ENCODE results near the gene CDK5RAP1.

CDK5RAP1 gene

DNA sequence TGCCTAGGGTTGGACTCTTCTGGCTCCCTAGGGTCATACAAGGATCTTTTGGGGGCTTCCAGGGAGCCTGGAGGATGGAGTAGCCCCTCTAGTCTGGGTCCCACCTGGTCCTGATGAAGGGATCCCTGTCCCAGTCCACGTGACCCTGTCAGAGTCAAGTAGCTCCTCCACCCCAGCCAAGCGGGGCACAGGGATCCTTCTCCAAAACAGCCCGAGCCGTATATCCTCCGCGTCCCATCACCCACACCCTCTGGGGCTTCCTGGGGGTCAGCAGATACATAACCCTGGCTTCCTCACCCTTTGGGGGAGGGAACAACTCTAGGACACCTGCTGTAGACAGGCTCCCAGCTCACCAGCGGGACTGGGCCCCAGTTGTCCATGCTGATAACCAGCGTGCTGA lies 90.3 kb downstream of the CDK5RAP1 start:
- H3K79me2 ChIP-seq (ENCODE audit: control insufficient read depth, insufficient read depth, low read length, poor library complexity), result no peaks in the 10 kb centered on the region
- H2BK5ac ChIP-seq (ENCODE audit: low read depth, low read length, poor library complexity), result no peak overlapping the region
- no peak overlapping the region for H3K27ac ChIP-seq (ENCODE audit: low read depth, low read length)
- no peaks in the 10 kb centered on the region for H3K79me1 ChIP-seq (ENCODE audit: low read length)
- H2AK5ac ChIP-seq (ENCODE audit: low read length), result no peak overlapping the region
- no peak overlapping the region for H4K8ac ChIP-seq (ENCODE audit: low read depth, low read length)
- H3K14ac ChIP-seq (ENCODE audit: low read length), result no peak overlapping the region
- H3K4me2 ChIP-seq (ENCODE audit: low read length), result no peak overlapping the region
- H3K23ac ChIP-seq (ENCODE audit: low read length), result no peak overlapping the region
- no peak overlapping the region for H2BK120ac ChIP-seq (ENCODE audit: insufficient read depth, low read length, poor library complexity)
- H3K27me3 ChIP-seq (ENCODE audit: insufficient read depth, low read length), result no peaks in the 10 kb centered on the region
- H3K36me3 ChIP-seq (ENCODE audit: control insufficient read depth in 1 of 2, insufficient read depth in 2 of 2, low read length in 2 of 2), result no peaks in the 10 kb centered on the region
- H3K4me3 ChIP-seq (ENCODE audit: low read depth, low read length), result no peak overlapping the region
- no peak overlapping the region for H4K12ac ChIP-seq (ENCODE audit: low read depth, low read length)
- no peak overlapping the region for H4K91ac ChIP-seq (ENCODE audit: low read depth, low read length)
- no peak overlapping the region for H3K9ac ChIP-seq (ENCODE audit: low read length)
- peaks cover 7% of the 10 kb centered on the region for H3K9me3 ChIP-seq (ENCODE audit: insufficient read depth, low read depth, low read length)
- no peak overlapping the region for H3K18ac ChIP-seq (ENCODE audit: low read length)
- no CpG with 5 or more reads among the region's 8 CpGs for WGBS (ENCODE audit: extremely low coverage, insufficient coverage, insufficient read length)
- no peak overlapping the region for H2BK12ac ChIP-seq (ENCODE audit: low read length)
- DNase-seq, result no peak
- no peak overlapping the region for H3K4ac ChIP-seq (ENCODE audit: low read depth, low read length)
- no peaks in the 10 kb centered on the region for H3K4me1 ChIP-seq (ENCODE audit: control insufficient read depth in 1 of 2, insufficient read depth in 2 of 2, low read length in 2 of 2)
- H2AFZ ChIP-seq (ENCODE audit: insufficient read depth, low read length, poor library complexity), result no peak overlapping the region

DNA sequence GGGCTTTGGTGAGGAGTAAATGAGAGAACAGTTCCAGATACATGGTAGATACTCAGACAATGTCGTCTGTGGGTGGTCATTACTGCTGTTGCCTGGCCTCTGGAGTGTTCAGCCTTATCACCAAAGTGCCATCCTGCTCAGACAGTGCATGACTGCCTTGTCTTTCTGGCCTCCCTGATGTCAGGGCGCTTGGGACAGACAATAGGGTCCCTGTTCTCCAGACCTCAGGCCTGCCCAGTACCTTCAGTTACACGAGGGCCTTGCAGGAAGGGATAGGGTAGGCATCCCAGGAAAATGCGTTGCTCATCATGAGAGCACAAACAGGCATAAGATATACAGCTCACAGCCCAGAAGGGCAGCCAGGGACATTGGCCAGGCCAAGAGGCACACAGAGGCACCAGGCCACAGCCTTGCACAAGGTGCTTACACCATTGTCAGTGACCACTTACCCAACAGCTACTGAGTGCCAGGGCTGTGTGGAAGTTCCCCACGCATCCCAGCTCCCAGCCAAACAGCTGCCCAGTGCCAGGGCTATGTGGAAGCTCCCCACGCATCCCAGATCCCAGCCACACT lies 90.9 kb downstream of the CDK5RAP1 start:
- Histone ChIP-seq H2AK5ac (ENCODE audit: low read length) (no peak overlapping the region), H3K23ac (ENCODE audit: low read length) (no peak overlapping the region), H3K27me3 (ENCODE audit: insufficient read depth, low read length) (no peaks in the 10 kb centered on the region), H4K12ac (ENCODE audit: low read depth, low read length) (no peak overlapping the region), H4K91ac (ENCODE audit: low read depth, low read length) (no peak overlapping the region), H3K36me3 (ENCODE audit: control insufficient read depth in 1 of 2, insufficient read depth in 2 of 2, low read length in 2 of 2) (no peaks in the 10 kb centered on the region), H3K27ac (ENCODE audit: low read depth, low read length) (no peak overlapping the region), H3K4me1 (ENCODE audit: control insufficient read depth in 1 of 2, insufficient read depth in 2 of 2, low read length in 2 of 2) (no peaks in the 10 kb centered on the region), H3K79me2 (ENCODE audit: control insufficient read depth, insufficient read depth, low read length, poor library complexity) (no peaks in the 10 kb centered on the region), H3K9ac (ENCODE audit: low read length) (no peak overlapping the region), H4K8ac (ENCODE audit: low read depth, low read length) (no peak overlapping the region), H2BK5ac (ENCODE audit: low read depth, low read length, poor library complexity) (no peak overlapping the region), H3K79me1 (ENCODE audit: low read length) (no peaks in the 10 kb centered on the region), H2BK12ac (ENCODE audit: low read length) (no peak overlapping the region), H3K18ac (ENCODE audit: low read length) (no peak overlapping the region), H3K4me3 (ENCODE audit: low read depth, low read length) (no peak overlapping the region), H3K4me2 (ENCODE audit: low read length) (no peak overlapping the region), H3K4ac (ENCODE audit: low read depth, low read length) (no peak overlapping the region), H3K9me3 (ENCODE audit: insufficient read depth, low read depth, low read length) (peaks cover 7% of the 10 kb centered on the region), H3K14ac (ENCODE audit: low read length) (no peak overlapping the region), H2BK120ac (ENCODE audit: insufficient read depth, low read length, poor library complexity) (no peak overlapping the region), H2AFZ (ENCODE audit: insufficient read depth, low read length, poor library complexity) (no peak overlapping the region)
- no peak for DNase-seq
- WGBS (ENCODE audit: extremely low coverage, insufficient coverage, insufficient read length), result no CpG with 5 or more reads among the region's 6 CpGs

DNA sequence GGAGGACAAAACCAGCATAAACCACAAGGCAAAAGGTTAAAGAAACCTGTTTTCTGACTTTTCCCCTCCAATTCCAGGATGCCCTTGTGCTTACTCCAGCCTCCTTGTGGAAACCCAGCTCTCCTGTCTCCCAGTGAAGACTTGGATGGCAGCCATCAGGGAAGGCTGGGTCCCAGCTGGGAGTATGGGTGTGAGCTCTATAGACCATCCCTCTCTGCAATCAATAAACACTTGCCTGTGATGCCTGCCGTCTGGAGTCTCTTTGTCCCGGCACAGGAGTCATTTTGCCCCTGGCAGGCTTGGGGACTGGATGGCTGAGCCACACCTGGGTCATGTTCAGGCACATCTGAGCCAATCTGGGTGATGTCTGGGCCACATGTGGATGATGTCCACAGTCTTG lies 91.7 kb downstream of the CDK5RAP1 start:
- H4K12ac ChIP-seq (ENCODE audit: low read depth, low read length), result no peak overlapping the region
- H2BK120ac ChIP-seq (ENCODE audit: insufficient read depth, low read length, poor library complexity), result no peak overlapping the region
- peaks cover 7% of the 10 kb centered on the region for H3K9me3 ChIP-seq (ENCODE audit: insufficient read depth, low read depth, low read length)
- no peaks in the 10 kb centered on the region for H3K79me1 ChIP-seq (ENCODE audit: low read length)
- H3K4me1 ChIP-seq (ENCODE audit: control insufficient read depth in 1 of 2, insufficient read depth in 2 of 2, low read length in 2 of 2), result no peaks in the 10 kb centered on the region
- no peak overlapping the region for H3K27ac ChIP-seq (ENCODE audit: low read depth, low read length)
- no peak overlapping the region for H3K23ac ChIP-seq (ENCODE audit: low read length)
- H3K4ac ChIP-seq (ENCODE audit: low read depth, low read length), result no peak overlapping the region
- no peak overlapping the region for H4K8ac ChIP-seq (ENCODE audit: low read depth, low read length)
- H2AK5ac ChIP-seq (ENCODE audit: low read length), result no peak overlapping the region
- H2BK5ac ChIP-seq (ENCODE audit: low read depth, low read length, poor library complexity), result no peak overlapping the region
- no peak for DNase-seq
- H3K27me3 ChIP-seq (ENCODE audit: insufficient read depth, low read length), result no peaks in the 10 kb centered on the region
- H3K4me3 ChIP-seq (ENCODE audit: low read depth, low read length), result no peak overlapping the region
- no peaks in the 10 kb centered on the region for H3K36me3 ChIP-seq (ENCODE audit: control insufficient read depth in 1 of 2, insufficient read depth in 2 of 2, low read length in 2 of 2)
- H2AFZ ChIP-seq (ENCODE audit: insufficient read depth, low read length, poor library complexity), result no peak overlapping the region
- H2BK12ac ChIP-seq (ENCODE audit: low read length), result no peak overlapping the region
- H3K9ac ChIP-seq (ENCODE audit: low read length), result no peak overlapping the region
- H3K79me2 ChIP-seq (ENCODE audit: control insufficient read depth, insufficient read depth, low read length, poor library complexity), result no peaks in the 10 kb centered on the region
- H3K14ac ChIP-seq (ENCODE audit: low read length), result no peak overlapping the region
- WGBS (ENCODE audit: extremely low coverage, insufficient coverage, insufficient read length), result no CpG with 5 or more reads among the region's 2 CpGs
- H4K91ac ChIP-seq (ENCODE audit: low read depth, low read length), result no peak overlapping the region
- no peak overlapping the region for H3K18ac ChIP-seq (ENCODE audit: low read length)
- H3K4me2 ChIP-seq (ENCODE audit: low read length), result no peak overlapping the region
